Ureter (tissue), 1 donor: Measurements from ENCODE around the gene NUBP2. TPM values are rescaled to one million over a fixed set of nuclear protein-coding genes. Genes with fewer than 3 reads are reported as not detected.
A peak's percentile ranks its signal among the peaks of the same experiment; 100 is the strongest.

Experiments
- DNase-seq: peaks from one replicate; pipeline ENCODE4 v3.0.0-alpha.2; 2020; ENCODE audit warnings: low spot score
- total RNA-seq: library from RNA; stranded (reverse); gene quantifications from one replicate; pipeline ENCODE4 v1.2.4, GENCODE V29; 2023
- donor health status: DM: yes; HTN: yes; CAD: no.

Gene NUBP2
- total RNA-seq, 1 donor from 2014 or later, result 48.9 TPM

GRCh38 chr16:1772362-1772907 is 10.3 kb upstream of the NUBP2 start, which contains the start of gene EME2:
EME2 (plus strand) TSS chr16:1772810; CDS start chr16:1773228, 418 bp downstream.
- no peak for DNase-seq

- DNase-seq, result peak; percentile 86
Measured at GRCh38 chr16:1772908-1773702, 9.7 kb upstream of the NUBP2 start, which contains the start of gene MRPS34. MRPS34 (minus strand) TSS chr16:1773134; CDS start chr16:1773119, 15 bp downstream.

GRCh38 chr16:1773703-1774447 is 8.9 kb upstream of the NUBP2 start:
- DNase-seq, result no peak

GRCh38 chr16:1774448-1774780 is 8.3 kb upstream of the NUBP2 start:
- no peak for DNase-seq

- DNase-seq, result no peak
Measured at GRCh38 chr16:1775006-1775845, 7.5 kb upstream of the NUBP2 start.

- no peak for DNase-seq
Measured at GRCh38 chr16:1775846-1776671, 6.7 kb upstream of the NUBP2 start.

GRCh38 chr16:1776672-1776955 is 6.1 kb upstream of the NUBP2 start:
- no peak for DNase-seq

GRCh38 chr16:1776991-1777374 is 5.8 kb upstream of the NUBP2 start:
- no peak for DNase-seq

GRCh38 chr16:1777375-1778199 is 5.2 kb upstream of the NUBP2 start:
- DNase-seq, result no peak

GRCh38 chr16:1778200-1779179 is 4.3 kb upstream of the NUBP2 start:
- DNase-seq, result no peak

GRCh38 chr16:1779234-1779701 is 3.5 kb upstream of the NUBP2 start:
- no peak for DNase-seq

GRCh38 chr16:1779741-1780676 is 2.8 kb upstream of the NUBP2 start:
- DNase-seq, result no peak

GRCh38 chr16:1780677-1781072 is 2.1 kb upstream of the NUBP2 start:
- no peak for DNase-seq

GRCh38 chr16:1781254-1781653 is 1.5 kb upstream of the NUBP2 start:
- no peak for DNase-seq

GRCh38 chr16:1781758-1782407 is 877 bp upstream of the NUBP2 start:
- DNase-seq, result no peak

GRCh38 chr16:1784977-1785845 is 2.5 kb downstream of the NUBP2 start:
- peak; percentile 44 for DNase-seq
